C4-2B (cell line): ENCODE results near the gene ZFHX2.
A peak's percentile ranks its signal among the peaks of the same experiment; 100 is the strongest.

ENCODE experiments used
- H3K27ac ChIP-seq: fragments of 450-650 bp; 2 replicates; pipeline ENCODE4 v1.5.1; 2017
- ZFX ChIP-seq: fragments of 450-650 bp; IDR thresholded peaks from 2 replicates; pipeline ENCODE4 v1.6.1; 2017
- TF ChIP-seq, protein P1 (sequence below): fragments of 450-650 bp; conservative IDR thresholded peaks from 2 replicates; pipeline ENCODE4 v1.5.1; 2017; ENCODE audit warnings: mild to moderate bottlenecking

ZFHX2 gene

DNA sequence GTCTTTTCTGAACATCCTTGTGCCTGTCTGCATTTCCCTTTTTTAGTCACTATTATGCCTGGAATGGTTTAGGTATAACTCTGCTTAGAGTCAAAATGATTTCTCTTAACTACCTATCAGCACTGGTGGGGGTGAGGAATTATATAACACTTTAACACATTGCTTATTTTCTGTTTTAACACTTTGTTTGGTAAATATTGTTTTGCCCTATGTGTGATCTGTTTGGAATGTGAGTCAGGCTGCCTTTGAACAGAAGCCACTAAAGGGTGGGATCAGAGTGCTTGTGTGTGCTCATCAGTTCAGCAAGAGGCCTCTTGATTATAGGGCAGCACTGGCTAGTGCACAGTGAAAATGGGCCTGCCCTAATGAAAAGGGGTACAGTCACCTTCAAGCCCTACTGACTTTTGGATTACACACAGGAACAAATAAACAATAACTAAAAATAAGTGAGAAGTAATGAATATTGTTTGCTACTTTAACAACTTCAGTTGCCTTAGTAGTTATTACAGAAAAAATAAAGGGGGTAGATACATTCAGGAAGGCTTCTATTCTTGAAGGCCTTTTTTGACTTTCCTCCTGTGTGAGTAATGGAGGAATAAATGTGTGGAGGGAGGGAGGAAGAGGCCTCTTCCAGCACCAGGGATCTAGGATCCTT lies 58.8 kb downstream of the ZFHX2 start:
- TF ChIP-seq, protein P1, sequence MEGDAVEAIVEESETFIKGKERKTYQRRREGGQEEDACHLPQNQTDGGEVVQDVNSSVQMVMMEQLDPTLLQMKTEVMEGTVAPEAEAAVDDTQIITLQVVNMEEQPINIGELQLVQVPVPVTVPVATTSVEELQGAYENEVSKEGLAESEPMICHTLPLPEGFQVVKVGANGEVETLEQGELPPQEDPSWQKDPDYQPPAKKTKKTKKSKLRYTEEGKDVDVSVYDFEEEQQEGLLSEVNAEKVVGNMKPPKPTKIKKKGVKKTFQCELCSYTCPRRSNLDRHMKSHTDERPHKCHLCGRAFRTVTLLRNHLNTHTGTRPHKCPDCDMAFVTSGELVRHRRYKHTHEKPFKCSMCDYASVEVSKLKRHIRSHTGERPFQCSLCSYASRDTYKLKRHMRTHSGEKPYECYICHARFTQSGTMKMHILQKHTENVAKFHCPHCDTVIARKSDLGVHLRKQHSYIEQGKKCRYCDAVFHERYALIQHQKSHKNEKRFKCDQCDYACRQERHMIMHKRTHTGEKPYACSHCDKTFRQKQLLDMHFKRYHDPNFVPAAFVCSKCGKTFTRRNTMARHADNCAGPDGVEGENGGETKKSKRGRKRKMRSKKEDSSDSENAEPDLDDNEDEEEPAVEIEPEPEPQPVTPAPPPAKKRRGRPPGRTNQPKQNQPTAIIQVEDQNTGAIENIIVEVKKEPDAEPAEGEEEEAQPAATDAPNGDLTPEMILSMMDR, result no peak
- no peak for TF ChIP-seq ZFX
- no peak overlapping the region for H3K27ac ChIP-seq

DNA sequence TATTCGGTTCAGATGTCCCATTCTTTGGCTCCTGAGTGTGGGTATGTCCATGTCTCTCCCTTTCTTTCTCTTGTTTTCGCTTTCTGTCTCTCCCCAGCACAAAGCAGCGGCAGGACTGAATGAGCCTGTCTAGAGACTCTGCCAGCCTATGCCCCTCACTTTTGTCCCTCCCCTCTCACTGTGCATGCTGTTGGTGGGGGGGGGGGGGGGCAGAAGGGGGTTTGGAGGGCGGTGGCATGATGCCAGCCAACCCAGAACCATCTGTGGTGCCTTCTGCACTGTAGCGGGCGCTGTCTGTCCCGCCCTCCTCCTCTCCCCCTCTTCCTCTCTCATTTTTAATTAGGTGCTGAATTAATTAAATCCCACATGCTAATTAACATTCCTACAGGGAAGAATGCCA lies 64.3 kb downstream of the ZFHX2 start:
- TF ChIP-seq ZFX, result no peak
- TF ChIP-seq, protein P1, result no peak
- no peak overlapping the region for H3K27ac ChIP-seq

DNA sequence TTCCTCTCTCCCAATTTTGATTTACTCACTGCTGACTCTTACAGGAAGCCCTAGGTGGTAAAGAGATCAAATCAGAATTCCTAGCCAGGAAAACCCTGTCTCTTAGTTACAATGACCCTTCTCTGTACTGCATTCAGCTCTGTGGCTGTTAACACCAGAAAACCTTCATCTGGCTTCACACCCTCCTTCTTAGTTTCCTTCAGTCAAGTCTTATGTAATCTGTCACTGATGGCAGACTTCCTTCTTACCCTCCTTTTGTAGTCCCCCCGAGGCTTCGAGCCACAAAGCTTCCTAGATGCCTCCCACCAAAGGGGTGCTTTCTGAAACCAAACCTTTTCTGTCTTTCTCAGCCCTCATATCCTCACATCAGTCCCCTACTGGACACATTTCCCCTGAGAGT lies 65.5 kb downstream of the ZFHX2 start:
- no peak for TF ChIP-seq ZFX
- TF ChIP-seq, protein P1, result no peak
- H3K27ac ChIP-seq, result no peak overlapping the region

DNA sequence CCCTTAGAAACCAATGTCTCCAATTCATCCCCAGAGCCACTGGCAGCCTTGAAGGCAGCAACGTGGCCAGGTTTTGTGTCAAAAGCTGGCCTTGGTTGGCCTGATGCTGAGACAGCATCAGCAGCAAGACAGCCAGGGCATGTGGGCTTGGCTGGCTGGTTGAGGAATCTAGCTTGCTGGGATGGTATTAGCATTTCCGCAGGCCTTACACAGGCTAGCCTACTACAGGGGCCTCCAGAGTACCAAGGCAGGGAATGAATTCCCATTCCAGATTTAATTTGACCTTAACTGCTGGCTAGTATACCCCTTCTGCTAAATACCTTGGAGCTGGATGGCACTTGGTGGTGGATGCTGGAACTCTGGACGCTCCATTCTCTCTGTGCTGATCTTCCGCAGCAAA lies 66.2 kb downstream of the ZFHX2 start:
- no peak overlapping the region for H3K27ac ChIP-seq
- TF ChIP-seq, protein P1, result no peak
- no peak for TF ChIP-seq ZFX

DNA sequence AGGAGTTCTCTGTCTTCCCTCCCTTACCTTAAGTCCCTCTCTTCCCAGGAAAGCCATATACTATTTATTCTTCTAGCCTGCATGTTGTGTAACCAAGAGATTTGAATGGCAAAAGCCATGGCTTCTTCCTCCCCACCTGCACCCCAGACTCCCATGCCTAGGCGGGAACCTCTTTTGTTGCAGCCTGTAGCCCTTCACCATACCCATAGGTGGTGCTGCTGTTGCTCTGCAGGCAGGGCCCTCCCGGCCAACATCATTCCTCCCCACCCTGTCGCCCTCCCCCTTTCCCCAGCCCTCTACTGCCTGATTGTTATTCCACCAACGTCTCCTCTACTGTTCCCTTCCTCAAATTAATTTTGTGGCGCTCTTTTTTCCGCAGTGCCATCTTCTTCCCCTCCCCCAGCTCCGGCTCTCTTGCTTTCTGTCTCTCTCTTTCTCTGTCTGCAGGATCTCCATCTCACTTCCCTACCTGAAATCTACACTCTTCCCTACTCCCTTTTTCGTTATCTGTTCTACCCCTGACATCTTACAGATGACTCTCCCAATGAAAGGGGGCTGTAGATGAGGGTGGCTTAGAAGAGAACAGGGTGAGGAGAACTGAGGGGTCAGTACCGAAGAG lies 68.2 kb downstream of the ZFHX2 start:
- TF ChIP-seq ZFX, result no peak
- TF ChIP-seq, protein P1, result peak; percentile 31
- no peak overlapping the region for H3K27ac ChIP-seq

DNA sequence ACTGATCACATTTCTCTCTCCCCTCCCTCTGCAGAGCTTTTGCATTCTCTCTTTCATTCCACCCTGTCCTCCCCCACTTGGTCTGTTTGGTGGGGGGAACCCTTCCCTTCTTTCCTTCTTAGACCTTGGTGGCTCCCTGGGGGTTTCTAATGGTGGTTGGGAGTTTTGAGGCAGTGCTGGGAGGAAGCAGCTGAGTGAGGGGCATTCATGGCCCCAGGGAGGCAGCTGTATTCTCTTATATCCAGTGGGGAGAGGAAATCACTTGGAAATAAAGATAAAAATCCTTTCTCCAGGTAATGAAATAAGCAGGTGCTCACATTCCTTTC lies 68.8 kb downstream of the ZFHX2 start:
- H3K27ac ChIP-seq, result no peak overlapping the region
- TF ChIP-seq, protein P1, result no peak
- no peak for TF ChIP-seq ZFX

DNA sequence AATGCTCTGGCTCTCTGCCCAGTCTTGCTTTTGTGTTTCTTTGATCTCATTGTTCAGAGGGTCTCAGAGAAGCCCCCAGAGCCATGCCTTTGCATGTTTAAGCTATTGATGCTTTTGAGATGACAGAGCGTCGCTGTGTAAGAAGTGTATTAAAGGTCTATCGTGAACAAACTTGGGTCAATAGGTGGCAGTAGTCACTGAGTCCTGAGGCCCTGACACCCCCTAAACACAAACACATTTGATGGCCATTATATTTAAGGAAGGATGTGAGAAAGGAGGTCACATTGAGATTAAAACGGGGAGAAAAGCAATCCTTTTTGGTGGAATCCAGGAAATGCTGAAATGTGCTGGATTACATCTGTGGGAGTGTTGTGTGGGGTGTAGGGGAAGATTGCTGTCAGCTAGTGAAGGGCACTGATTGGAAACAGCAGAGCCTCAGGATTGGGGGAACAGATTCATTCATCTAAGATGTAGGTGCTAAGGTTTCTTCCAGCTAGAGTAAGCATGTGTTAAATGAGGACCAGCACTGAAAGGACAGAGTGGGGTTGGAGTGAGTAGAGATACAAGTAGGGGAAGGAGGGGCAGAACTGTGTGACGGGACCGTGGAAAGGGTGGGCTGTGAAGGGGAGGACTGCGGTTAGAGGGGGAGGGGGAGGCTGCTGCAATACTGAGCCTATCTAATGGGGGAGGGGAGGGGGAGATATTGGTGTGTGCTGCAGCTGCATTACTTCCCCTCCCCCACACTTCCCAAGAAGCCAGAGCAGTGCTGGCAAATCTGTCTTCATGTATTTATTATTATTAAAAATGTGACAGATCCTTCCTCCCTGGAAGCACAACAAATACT lies 69.4 kb downstream of the ZFHX2 start:
- no peak overlapping the region for H3K27ac ChIP-seq
- no peak for TF ChIP-seq ZFX
- TF ChIP-seq, protein P1, result no peak
